ENCODE measurements around the gene UBD. TPM values are rescaled to one million over a fixed set of nuclear protein-coding genes. Genes with fewer than 3 reads are reported as not detected.

UBD gene
- total RNA-seq, 1 donor: not detected

DNA sequence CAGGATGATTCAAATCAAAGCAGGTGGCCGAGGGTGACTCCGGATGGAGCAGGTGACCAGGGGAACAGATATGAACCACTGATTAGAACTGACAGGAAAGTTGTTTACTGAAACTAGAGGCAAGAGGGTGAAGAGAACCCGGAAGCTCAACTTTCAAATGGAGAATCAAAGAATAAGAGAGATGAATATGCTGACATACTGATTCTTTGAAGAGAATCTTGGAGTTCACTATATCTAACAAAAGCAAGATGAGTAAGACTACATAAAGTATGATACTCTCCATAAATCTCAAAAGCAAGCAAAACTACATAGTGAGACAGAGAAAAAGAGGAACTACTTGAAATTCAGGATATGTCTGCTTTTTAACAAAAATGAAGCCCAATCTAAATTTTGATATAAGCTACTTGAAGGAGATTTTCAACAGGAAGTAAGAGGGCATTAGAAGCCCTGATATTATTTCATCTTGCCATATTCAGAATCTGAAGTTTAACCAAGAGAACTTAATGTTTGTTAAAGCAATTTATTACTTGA is 4.0 kb upstream of the UBD start:
- DNase-seq (ENCODE audit: low read depth): no peak
- no peak overlapping the region for H3K4me3 ChIP-seq (ENCODE audit: low read depth, low read length)
- TF ChIP-seq CTCF (IDR thresholded peaks at IDR 0.05; ENCODE audit: insufficient read depth, low read depth, low read length): no peak

DNA sequence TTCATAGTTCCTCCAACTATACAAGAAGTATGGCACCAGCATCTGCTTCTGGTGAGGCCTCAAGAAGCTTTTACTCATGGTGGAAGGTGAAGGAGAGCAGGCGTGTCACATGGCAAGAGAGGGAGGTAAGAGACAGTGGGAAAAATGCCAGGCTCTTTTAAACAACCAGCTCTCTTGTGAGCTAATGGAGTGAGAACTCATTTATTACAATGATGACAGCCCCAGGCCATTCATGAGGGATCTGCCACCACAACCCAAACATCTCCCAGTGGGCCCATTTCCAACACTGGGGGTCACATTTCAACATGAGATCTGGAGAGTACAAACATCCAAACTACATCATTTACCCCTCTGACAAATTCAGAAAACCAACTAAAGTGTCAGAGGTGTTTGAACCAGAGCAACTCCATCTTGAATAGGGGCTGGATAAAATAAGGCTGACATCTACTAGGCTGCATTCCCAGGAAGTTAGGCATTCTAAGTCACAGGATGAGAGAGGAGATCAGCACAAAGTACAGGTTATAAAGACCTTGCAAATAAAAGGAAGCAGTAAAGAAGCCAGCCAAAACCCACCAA is 2.2 kb upstream of the UBD start:
- TF ChIP-seq CTCF (IDR thresholded peaks at IDR 0.05; ENCODE audit: insufficient read depth, low read depth, low read length): no peak
- H3K4me3 ChIP-seq (ENCODE audit: low read depth, low read length): no peak overlapping the region
- no peak for DNase-seq (ENCODE audit: low read depth)

GRCh38 chr6:29561091-29561490 is 1.6 kb upstream of the UBD start:
- no peak overlapping the region for H3K4me3 ChIP-seq (ENCODE audit: low read depth, low read length)
- TF ChIP-seq CTCF (IDR thresholded peaks at IDR 0.05; ENCODE audit: insufficient read depth, low read depth, low read length): no peak
- no peak for DNase-seq (ENCODE audit: low read depth)

- H3K4me3 ChIP-seq (ENCODE audit: low read depth, low read length): no peak overlapping the region
- TF ChIP-seq CTCF (IDR thresholded peaks at IDR 0.05; ENCODE audit: insufficient read depth, low read depth, low read length): no peak
- DNase-seq (ENCODE audit: low read depth): no peak
Observed at GRCh38 chr6:29558439-29559079, 973 bp downstream of the UBD start.

DNA sequence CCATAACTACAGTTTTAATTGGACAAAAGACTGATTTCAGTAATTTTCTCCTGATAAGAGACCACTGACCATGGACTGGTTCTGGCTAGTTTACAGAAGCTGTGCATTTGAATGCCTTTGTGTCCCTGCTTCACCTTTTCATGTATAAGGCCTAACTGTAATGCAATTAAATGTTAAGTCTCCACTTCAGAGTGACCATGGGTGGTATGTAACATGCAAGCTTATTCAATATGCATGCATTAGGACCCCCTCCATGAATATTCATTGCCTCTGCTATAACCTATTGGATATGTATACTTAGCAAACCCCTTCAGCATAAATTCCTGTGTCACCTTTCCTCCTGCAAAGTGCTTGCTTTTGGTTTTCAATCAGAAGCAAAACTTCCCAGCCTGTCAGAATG is 2.2 kb downstream of the UBD start:
- no peak overlapping the region for H3K4me3 ChIP-seq (ENCODE audit: low read depth, low read length)
- no peak for TF ChIP-seq CTCF (IDR thresholded peaks at IDR 0.05; ENCODE audit: insufficient read depth, low read depth, low read length)
- DNase-seq (ENCODE audit: low read depth): no peak

GRCh38 chr6:29554764-29555163 is 4.8 kb downstream of the UBD start:
- DNase-seq (ENCODE audit: low read depth): no peak
- no peak overlapping the region for H3K4me3 ChIP-seq (ENCODE audit: low read depth, low read length)
- no peak for TF ChIP-seq CTCF (IDR thresholded peaks at IDR 0.05; ENCODE audit: insufficient read depth, low read depth, low read length)

Data from fibroblast of villous mesenchyme (primary cell).